ENCODE measurements around the gene ATP6V1F.

ATP6V1F gene

GRCh38 chr7:128835790-128836641 lies 26.6 kb upstream of the ATP6V1F start:
- no peak for DNase-seq

DNA sequence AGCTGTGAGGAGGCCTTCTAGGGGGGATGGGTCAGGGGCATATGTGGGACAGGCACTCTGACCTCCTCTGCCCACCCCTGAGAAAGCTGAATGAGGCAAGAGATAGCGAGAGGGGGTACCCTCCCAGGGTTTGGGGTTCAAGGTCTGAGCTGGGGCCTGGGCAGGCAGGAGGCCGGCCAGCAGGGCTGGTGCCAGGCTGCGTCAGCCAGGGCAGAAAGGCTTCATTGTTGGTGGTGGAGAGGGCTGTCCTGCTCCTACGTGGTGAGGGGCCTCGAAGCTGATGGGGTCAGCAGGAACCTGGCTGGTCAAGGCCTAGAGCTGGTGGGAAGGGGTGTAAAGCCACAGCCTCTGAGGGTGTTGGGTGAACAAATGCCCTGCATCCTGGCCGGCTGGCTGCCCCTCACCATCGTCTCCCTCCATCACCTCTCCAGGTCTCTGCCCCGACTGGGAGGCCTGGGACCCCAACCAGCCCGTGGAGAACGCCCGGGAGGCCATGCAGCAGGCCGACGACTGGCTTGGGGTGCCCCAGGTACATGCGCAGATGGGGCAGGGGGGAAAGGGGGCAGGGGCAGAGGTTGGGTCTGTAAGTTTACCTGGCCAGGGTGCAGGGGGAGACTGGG lies 25.8 kb upstream of the ATP6V1F start:
- DNase-seq = no peak

DNA sequence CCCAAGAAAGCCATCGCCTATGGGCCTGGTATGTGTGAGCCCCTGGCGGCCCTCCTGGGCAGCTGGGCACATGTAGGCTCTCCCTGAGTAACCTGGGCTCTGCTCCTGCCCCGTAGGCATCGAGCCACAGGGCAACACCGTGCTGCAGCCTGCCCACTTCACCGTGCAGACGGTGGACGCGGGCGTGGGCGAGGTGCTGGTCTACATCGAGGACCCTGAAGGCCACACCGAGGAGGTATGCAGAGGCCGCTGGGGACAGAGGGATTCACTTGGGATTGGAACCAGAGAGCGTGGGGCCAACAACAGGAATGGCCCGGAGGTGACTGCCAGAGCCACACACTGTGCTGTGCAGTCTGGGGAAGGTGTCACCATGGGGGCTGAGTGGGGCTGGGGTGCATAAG lies 25.1 kb upstream of the ATP6V1F start:
- DNase-seq = no peak

DNA sequence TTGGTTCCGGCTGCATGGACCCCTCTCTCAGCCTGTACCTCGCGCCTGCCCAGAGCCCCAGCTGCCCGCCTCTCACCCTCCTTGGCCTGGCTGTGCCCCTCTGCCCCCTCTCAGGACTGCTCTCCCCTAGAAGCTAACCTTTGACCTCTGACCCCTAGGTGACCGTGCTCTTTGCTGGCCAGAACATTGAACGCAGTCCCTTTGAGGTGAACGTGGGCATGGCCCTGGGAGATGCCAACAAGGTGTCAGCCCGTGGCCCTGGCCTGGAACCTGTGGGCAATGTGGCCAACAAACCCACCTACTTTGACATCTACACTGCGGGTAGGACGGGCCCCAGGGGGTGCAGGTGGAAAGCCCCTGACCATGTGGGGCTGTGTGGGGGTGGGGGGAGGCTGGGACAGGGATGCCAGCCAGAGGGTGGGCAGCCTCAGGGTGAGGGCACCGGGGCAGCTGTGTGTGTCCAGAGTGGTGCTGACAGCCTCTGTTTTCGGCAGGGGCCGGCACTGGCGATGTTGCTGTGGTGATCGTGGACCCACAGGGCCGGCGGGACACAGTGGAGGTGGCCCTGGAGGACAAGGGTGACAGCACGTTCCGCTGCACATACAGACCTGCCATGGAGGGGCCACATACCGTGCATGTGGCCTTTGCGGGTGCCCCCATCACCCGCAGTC lies 24.4 kb upstream of the ATP6V1F start:
- no peak for DNase-seq

DNA sequence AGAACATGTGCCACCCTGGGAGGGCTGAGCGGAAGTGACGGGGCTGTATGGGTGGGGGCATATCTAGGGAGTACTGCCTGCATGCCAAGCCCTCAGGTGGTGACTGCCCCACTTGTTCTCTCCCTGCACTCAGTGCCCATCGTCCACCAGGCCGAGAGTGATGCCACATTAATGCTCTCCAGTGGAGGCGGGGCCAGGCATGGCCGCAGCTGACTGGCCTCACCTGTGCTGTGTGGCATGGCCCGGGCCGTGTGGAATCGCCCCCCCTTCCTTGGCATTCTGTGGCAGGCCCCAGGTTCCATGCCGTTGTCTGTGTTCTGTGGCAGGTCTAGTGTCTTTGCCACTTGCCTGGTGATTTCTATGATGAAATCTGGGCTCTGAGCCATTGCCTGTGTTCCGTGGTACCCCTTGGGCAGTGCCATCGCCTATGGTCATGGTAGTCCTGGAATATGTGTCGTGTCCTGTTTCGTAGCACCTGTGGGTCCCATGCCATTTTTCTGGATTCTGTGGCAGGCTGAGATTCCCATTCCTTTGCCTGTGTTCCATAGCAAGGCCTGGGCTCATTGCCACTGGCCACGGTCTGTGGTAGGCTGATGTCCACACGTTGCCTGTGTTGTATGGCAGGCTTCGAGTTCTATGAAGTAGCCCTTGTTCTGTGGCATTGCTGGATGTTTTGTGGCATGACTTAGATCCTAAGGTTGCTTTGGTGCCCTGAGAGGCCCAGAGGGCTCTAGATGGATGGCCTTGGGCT lies 23.5 kb upstream of the ATP6V1F start:
- DNase-seq = no peak

DNA sequence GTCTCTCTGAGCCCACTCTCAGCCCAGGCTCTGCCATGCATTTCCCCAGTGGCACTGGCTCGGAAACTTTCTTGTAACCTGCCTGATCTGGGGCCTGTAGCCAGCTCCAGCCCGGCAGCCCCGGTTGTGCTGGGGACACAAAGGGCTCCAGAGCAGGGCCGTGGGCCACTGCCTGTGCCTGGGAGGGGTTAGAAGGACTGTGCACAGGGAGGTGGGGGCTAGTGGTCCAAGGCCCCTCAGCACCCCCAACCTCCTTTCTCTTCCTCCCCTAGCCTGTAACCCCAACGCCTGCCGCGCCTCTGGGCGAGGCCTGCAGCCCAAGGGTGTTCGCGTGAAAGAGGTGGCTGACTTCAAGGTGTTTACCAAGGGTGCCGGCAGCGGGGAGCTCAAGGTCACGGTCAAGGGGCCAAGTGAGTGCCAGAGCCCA lies 22.9 kb upstream of the ATP6V1F start:
- DNase-seq = no peak

- no peak for DNase-seq
Observed at GRCh38 chr7:128840326-128841170, 22.1 kb upstream of the ATP6V1F start.

DNA sequence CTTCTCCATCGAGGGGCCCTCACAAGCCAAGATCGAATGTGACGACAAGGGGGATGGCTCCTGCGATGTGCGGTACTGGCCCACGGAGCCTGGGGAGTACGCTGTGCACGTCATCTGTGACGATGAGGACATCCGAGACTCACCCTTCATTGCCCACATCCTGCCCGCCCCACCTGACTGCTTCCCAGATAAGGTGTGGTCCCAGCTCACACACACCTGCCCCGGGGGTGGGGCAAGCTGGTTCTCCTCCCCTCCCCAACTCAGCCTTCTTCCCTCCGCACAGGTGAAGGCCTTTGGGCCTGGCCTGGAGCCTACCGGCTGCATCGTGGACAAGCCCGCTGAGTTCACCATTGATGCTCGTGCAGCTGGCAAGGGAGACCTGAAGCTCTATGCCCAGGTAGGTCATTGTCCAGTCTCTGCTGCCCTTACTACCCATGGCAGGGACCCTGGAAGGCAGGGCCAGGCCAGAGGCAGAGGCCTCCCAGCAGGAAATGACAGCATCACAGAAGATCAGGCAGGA lies 21.4 kb upstream of the ATP6V1F start:
- no peak for DNase-seq

GRCh38 chr7:128841921-128842673 lies 20.6 kb upstream of the ATP6V1F start:
- DNase-seq = peak; percentile 69

GRCh38 chr7:128842674-128843641 lies 19.7 kb upstream of the ATP6V1F start:
- no peak for DNase-seq

- no peak for DNase-seq
Observed at GRCh38 chr7:128843938-128844621, 18.6 kb upstream of the ATP6V1F start.

GRCh38 chr7:128844777-128845311 lies 17.8 kb upstream of the ATP6V1F start:
- DNase-seq = no peak

- DNase-seq = no peak
Observed at GRCh38 chr7:128845475-128845874, 17.2 kb upstream of the ATP6V1F start.

- DNase-seq = no peak
Observed at GRCh38 chr7:128845987-128846386, 16.7 kb upstream of the ATP6V1F start.

GRCh38 chr7:128846781-128847444 lies 15.7 kb upstream of the ATP6V1F start:
- DNase-seq = no peak

DNA sequence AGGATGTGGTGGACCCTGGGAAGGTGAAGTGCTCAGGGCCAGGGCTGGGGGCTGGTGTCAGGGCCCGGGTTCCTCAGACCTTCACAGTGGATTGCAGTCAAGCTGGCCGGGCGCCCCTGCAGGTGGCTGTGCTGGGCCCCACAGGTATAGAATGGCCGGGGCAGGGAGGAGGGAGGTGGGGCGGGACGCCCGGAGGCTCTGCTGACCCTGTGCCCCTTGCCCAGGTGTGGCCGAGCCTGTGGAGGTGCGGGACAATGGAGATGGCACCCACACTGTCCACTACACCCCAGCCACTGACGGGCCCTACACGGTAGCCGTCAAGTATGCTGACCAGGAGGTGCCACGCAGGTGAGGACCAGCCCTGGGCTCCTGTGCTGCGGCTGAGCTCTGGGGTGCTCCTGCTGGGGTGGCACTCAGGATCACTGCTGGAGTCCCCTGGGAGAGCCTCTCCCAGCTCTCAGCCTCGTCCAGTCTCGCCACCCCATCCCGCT lies 14.9 kb upstream of the ATP6V1F start:
- DNase-seq = no peak

DNA sequence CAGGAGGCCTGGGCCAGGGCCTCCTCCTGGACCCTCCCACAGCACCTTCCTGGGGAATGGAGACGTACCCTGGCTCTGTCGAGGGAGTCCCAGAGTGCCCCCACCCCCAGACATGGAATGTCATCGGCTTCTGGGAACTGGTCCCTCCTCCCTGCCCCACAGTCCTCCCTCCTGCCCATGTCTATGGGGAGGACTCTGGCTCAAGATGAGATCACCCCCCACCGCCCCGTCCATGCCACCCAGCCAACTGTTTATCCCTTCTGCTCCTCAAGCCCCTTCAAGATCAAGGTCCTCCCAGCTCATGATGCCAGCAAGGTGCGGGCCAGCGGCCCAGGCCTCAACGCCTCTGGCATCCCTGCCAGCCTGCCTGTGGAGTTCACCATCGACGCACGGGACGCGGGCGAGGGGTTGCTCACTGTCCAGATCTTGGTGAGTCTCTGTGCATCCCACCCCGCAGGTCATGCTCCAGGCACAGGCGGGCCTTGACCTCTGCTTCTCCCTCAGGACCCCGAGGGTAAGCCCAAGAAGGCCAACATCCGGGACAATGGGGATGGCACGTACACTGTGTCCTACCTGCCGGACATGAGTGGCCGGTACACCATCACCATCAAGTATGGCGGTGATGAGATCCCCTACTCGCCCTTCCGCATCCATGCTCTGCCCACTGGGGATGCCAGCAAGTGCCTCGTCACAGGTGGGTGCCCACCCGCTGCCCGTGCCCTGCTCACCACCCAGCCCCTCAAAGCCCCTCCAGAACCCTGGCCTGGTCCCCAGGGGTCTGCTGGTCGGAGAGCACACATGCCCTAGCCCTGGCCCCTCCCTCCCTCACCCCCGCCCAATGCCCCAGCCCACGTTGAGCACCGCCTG lies 14.1 kb upstream of the ATP6V1F start:
- DNase-seq = no peak
